Right lung (tissue), 5 donors: Measurements from ENCODE around the gene ANLN. TPM values are rescaled to one million over a fixed set of nuclear protein-coding genes. Genes with fewer than 3 reads are reported as not detected.
A peak's percentile ranks its signal among the peaks of the same experiment; 100 is the strongest.
"Not testable (repeated sequence)": the region's sequence is repeated elsewhere in the genome, so short reads cannot be mapped to it uniquely, and the experiment has no call there.

Source experiments
- DNase-seq, 2 donors: peaks; one replicate each; pipeline ENCODE4 v3.0.0-alpha.2; 2013
- polyA plus RNA-seq, 5 donors: library from polyadenylated mRNA; unstranded; fragments of 120-200 nt; gene quantifications; one replicate each; pipeline versions ENCODE4 v1.2.1 to v1.2.3, GENCODE V29; 2013; ENCODE audit warnings: inconsistent platforms in 1 of 5, low replicate concordance in 1 of 5; ENCODE audit not compliant: insufficient read length in 5 of 5, insufficient read depth in 1 of 5

ANLN gene
- polyA plus RNA-seq, 5 donors, result 20.7 to 73.3 (median 40.8) TPM

- DNase-seq, result no peak
Measured at GRCh38 chr7:36462551-36463137, 73.0 kb downstream of the ANLN start.

GRCh38 chr7:36464271-36464670 lies 74.6 kb downstream of the ANLN start:
- no peak for DNase-seq

- DNase-seq, result not testable (repeated sequence)
Measured at GRCh38 chr7:36466001-36466400, 76.3 kb downstream of the ANLN start.

- DNase-seq, result no peak
Measured at GRCh38 chr7:36468370-36469101, 78.9 kb downstream of the ANLN start.

DNA sequence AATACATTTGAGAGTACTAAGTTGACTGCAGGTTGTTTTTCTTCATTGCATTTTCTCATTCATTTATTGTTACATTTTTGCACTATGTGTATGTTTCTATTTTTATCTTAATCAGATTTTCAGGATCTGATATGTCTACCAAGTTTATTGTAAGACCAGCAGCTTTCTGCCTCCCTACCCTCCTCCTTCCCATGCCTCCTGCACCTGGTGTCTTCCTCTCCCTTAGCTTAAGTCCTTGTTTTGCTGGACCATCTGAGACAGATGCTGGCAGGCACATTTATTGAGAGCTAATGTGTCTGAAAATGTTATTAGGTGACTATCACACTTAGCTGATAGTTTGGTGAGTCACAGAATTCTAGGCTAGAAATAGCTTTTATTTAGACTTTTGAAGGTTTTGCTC lies 79.6 kb downstream of the ANLN start:
- no peak for DNase-seq

- no peak for DNase-seq
Measured at GRCh38 chr7:36472141-36472729, 82.6 kb downstream of the ANLN start.

GRCh38 chr7:36473454-36474282 lies 84.0 kb downstream of the ANLN start:
- DNase-seq, result peak in 1 of 2 donors; percentile 24

GRCh38 chr7:36474283-36475010 lies 84.8 kb downstream of the ANLN start:
- no peak for DNase-seq

DNA sequence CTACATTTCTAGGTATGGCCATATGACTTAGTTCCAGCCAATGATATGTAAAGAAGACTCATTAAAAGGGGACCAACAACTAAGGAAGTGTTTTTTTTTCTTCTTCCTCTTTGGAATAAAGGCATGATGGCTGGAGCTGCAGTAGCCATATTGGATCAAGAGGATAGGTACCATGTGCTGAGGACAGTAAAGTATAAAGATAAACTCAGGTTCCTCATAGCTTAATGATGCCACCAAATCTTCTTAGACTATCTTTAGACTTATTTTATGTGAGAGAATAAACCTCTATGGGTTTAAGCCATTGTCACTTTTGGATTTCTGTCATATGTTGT lies 85.3 kb downstream of the ANLN start:
- DNase-seq, result no peak

DNA sequence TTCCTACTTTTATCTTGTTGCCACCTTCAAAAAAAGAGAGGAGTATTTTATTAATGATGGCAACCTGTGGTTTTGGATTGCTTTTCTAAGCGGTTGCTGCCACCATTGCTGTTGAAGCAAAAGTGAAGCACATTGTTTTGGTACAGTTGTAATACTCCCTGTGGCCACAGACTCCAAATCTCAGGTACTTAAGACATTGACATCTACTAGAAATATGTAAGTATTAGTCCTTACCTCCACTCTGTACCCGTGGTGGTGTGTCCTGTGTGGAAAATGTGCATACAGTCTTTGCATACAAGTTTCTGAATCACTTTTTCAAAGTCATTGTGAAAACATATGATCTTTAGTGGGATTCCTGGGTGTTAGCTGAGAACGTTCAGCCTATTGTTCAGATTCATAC lies 85.7 kb downstream of the ANLN start:
- no peak for DNase-seq

DNA sequence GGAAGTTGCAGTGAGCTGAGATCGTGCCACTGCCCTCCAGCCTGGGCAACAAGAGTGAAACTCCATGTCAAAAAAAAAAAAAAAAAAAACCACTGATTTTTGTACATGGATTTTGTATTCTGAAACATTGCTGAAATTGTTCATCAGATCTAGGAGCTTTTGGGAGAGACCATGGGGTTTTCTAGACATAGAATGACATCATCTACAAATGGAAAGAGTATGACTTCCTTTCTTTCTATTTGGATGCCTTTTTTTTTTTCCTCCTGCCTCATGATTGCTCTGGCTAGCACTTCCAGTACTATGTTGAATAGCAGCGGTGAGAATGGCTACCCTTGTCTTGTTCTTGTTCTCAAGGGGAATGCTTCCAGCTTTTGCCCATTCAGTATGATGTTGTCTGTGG lies 89.1 kb downstream of the ANLN start:
- no peak for DNase-seq

GRCh38 chr7:36483853-36484252 lies 94.2 kb downstream of the ANLN start:
- not testable (repeated sequence) for DNase-seq

GRCh38 chr7:36484265-36484664 lies 94.6 kb downstream of the ANLN start:
- no peak for DNase-seq

GRCh38 chr7:36486336-36486735 lies 96.7 kb downstream of the ANLN start:
- DNase-seq, result no peak

DNA sequence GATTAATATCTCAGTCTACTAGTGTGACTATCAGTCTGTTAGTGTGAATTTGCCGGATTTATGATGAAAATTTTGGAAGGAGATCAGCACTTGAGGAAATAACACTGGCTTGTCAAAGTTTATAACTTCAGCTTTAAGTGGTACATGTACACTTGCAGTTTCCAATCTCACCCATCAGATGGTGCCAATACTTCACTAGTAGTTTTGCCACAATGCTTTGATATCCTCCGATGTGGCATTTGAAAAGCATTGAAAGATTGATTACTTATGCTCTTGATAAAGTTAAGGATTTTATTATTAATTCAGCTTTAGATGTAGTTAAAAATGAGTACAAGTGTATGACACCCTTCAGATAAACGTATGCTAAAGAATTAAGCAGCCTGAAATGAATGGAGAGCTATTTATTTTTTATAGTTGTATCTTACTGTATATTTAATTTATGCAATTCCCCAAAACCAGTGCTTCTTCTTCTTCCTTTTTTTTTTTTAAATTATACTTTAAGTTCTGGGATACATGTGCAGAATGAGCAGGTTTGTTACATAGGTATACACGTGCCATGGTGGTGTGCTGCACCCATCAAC lies 98.2 kb downstream of the ANLN start:
- peak; percentile 28 to 33 for DNase-seq

DNA sequence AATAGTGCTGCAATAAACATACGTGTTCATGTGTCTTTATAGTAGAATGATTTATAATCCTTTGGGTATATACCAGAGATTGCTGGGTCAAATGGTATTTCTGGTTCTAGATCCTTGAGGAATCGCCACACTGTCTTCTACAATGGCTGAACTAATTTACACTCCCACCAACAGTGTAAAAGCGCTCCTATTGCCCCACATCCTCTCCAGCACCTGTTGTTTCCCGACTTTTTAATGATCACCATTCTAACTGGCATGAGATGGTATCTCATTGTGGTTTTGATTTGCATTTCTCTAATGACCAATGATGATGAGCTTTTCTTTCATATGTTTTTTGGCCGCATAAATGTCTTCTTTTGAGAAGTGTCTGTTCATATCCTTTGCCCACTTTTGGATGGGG lies 99.0 kb downstream of the ANLN start:
- DNase-seq, result not testable (repeated sequence)

DNA sequence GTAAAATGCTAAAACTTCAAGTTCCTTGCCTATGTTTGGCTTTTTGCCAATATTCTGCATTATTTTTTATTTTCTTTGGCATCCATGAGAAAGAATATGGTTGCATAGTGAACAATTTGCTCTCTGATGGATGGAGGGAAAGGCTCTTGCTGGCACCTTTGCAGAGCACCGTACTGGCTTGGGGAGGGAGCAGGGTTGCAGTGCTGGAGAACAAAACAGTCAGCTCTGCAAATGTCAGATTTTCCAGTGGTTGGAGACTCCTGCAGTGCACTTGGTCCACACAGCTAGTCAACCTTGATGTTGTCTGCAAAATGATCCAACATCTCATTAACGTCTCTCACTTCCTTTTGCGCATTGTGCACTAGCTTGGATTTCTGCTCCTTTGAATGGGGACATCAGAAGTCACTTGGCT lies 100.8 kb downstream of the ANLN start:
- no peak for DNase-seq

DNA sequence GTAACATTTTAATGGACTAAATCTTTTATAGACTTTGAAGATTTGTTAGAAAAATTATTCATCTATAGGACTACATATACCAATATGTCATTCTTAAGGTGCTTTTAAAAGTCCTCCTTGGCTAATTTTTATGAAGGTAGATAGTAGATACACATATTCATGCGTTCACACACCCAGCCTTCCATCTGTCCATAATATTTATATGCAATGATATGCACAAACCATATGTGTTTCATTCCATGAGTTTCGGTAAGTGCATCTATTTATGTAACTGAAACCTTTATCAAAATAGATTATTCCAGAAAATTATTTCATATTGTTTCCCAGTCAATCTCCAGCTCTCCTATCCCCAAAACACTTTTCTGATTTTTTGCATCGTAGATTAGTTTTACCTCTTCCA lies 101.7 kb downstream of the ANLN start:
- DNase-seq, result no peak

- DNase-seq, result no peak
Measured at GRCh38 chr7:36496576-36496975, 106.9 kb downstream of the ANLN start.

DNA sequence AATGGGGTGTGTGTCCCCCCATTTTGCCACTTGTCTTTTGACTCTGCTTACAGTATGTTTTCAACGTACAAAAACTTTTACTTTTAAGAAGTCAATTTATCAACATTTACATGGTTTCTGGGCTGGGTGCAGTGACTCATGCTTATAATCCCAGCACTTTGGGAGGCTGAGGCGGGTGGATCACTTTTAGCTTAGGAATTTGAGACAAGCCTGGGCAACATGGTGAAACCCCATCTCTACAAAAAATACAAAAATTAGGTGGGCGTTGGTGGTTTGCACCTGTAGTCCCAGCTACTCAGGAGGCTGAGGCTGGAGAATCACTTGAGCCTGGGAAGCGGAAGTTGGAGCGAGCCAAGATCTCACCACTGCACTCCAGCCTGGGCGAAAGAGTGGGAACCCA lies 107.5 kb downstream of the ANLN start:
- not testable (repeated sequence) for DNase-seq

DNA sequence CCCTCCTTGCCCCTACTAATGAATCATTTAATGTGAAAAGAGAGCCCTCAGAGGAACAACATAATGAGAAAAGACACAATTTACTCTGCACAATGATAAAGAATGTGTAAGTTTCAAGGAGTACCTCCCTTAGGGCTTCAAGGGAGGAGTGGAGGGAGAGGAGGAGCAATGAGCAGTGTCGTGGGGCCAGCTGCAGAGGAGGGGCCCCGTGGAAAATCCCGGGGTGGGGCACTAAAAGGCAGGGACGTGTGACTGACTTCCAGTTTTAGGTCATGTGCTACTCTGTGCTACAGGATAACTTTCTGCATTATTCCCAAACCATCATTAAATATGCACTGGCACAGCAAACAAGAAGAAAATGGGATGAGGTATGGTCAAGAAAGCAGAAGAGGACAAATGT lies 108.1 kb downstream of the ANLN start:
- no peak for DNase-seq
